GM23338 (cell line): ENCODE results near the gene CNDP2. TPM values are rescaled to one million over a fixed set of nuclear protein-coding genes. Genes with fewer than 3 reads are reported as not detected.

ENCODE experiments used
- ATAC-seq: fragments of 200-7000 bp; cut with Tn5 transposase; 3 replicates; pipeline ENCODE4 v1.9.1; 2020
- DNase-seq: peaks from one replicate; pipeline ENCODE4 v3.0.0-alpha.2; 2015; ENCODE audit warnings: low spot score
- H2AFZ ChIP-seq: fragments of 200-600 bp; sonication (generic); 2 replicates; pipeline ENCODE4 v1.8.0; 2016; ENCODE audit warnings: antibody characterized with exemption, mild to moderate bottlenecking, moderate library complexity
- H3F3A ChIP-seq: fragments of 200-600 bp; sonication (generic); replicated peaks from 2 replicates; pipeline ENCODE4 v1.8.0; 2017; ENCODE audit warnings: antibody characterized with exemption, mixed run types, low read depth
- H3K27ac ChIP-seq: fragments of 200-600 bp; sonication (generic); 2 replicates; pipeline ENCODE4 v1.6.1; 2016; ENCODE audit warnings: low read depth
- H3K27me3 ChIP-seq: fragments of 200-600 bp; sonication (generic); 2 replicates; pipeline ENCODE4 v1.8.0; 2016; ENCODE audit warnings: mild to moderate bottlenecking, mixed run types, moderate library complexity; ENCODE audit not compliant: insufficient read depth
- H3K36me3 ChIP-seq: fragments of 200-600 bp; sonication (generic); 2 replicates; pipeline ENCODE4 v1.8.0; 2016; ENCODE audit warnings: mild to moderate bottlenecking; ENCODE audit not compliant: insufficient read depth
- H3K4me1 ChIP-seq: fragments of 200-600 bp; sonication (generic); 2 replicates; pipeline ENCODE4 v1.8.0; 2016; ENCODE audit warnings: mild to moderate bottlenecking, moderate library complexity; ENCODE audit not compliant: insufficient read depth
- H3K4me2 ChIP-seq: fragments of 200-600 bp; sonication (generic); 2 replicates; pipeline ENCODE4 v1.7.1; 2017; ENCODE audit warnings: mixed run types
- H3K4me3 ChIP-seq: fragments of 200-600 bp; sonication (generic); 2 replicates; pipeline ENCODE4 v1.6.1; 2016; ENCODE audit warnings: mixed run types
- H3K79me2 ChIP-seq: fragments of 200-600 bp; sonication (generic); replicated peaks from 2 replicates; pipeline ENCODE4 v1.8.0; 2017; ENCODE audit warnings: mild to moderate bottlenecking; ENCODE audit not compliant: insufficient read depth
- H3K9me2 ChIP-seq: fragments of 200-600 bp; sonication (generic); 2 replicates; pipeline ENCODE4 v1.8.0; 2017; ENCODE audit not compliant: insufficient read depth
- H4K20me1 ChIP-seq: fragments of 200-600 bp; sonication (generic); replicated peaks from 2 replicates; pipeline ENCODE4 v1.8.0; 2017; ENCODE audit warnings: mild to moderate bottlenecking; ENCODE audit not compliant: insufficient read depth
- H3K27ac Mint-ChIP-seq: 2 replicates; pipeline ENCODE4 v1.8.0; 2020; ENCODE audit warnings: inconsistent platforms, mild to moderate bottlenecking, moderate library complexity, mixed read lengths
- H3K27me3 Mint-ChIP-seq: 3 replicates; pipeline ENCODE4 v1.8.0; 2022; ENCODE audit warnings: low read depth, mild to moderate bottlenecking, moderate library complexity, mixed read lengths, inconsistent platforms; ENCODE audit not compliant: insufficient read depth, poor library complexity
- H3K36me3 Mint-ChIP-seq: 3 replicates; pipeline ENCODE4 v1.8.0; 2021; ENCODE audit warnings: low read depth, mild to moderate bottlenecking, inconsistent platforms, moderate library complexity, mixed read lengths
- H3K4me1 Mint-ChIP-seq: 3 replicates; pipeline ENCODE4 v1.8.0; 2020; ENCODE audit warnings: mild to moderate bottlenecking, inconsistent platforms, mixed read lengths
- H3K4me3 Mint-ChIP-seq: 3 replicates; pipeline ENCODE4 v1.8.0; 2021; ENCODE audit warnings: moderate library complexity, mild to moderate bottlenecking, inconsistent platforms, mixed read lengths
- H3K9me3 Mint-ChIP-seq: 3 replicates; pipeline ENCODE4 v1.8.0; 2020; ENCODE audit warnings: moderate library complexity, mild to moderate bottlenecking, inconsistent platforms, mixed read lengths
- CREB1 ChIP-seq: fragments of 250-450 bp; sonication (Bioruptor Pico); IDR thresholded peaks from 2 replicates; pipeline ENCODE4 v1.5.0; 2020; ENCODE audit warnings: low read depth, mild to moderate bottlenecking, moderate library complexity
- CTCF ChIP-seq, 2 experiments: fragments of 200-600 bp in 1 of 2; sonication (generic) in 1 of 2; conservative IDR thresholded peaks; 2 replicates each; pipeline versions ENCODE4 v1.5.1 to v1.6.1; 2016 to 2017; ENCODE audit warnings: antibody characterized with exemption in 2 of 2, low read depth in 2 of 2, mild to moderate bottlenecking in 2 of 2, moderate library complexity in 1 of 2
- EZH2 ChIP-seq: fragments of 200-600 bp; sonication (generic); IDR thresholded peaks from one replicate; pipeline ENCODE4 v1.8.0; 2017; ENCODE audit warnings: antibody characterized with exemption, mild to moderate bottlenecking, low read depth; ENCODE audit not compliant: unreplicated experiment
- EZH2phosphoT487 ChIP-seq: fragments of 200-600 bp; sonication (generic); IDR thresholded peaks from one replicate; pipeline ENCODE4 v1.8.1; 2018; ENCODE audit warnings: antibody characterized with exemption; ENCODE audit not compliant: unreplicated experiment
- JUNB ChIP-seq: IDR thresholded peaks from one replicate; pipeline ENCODE4 v1.6.1; 2016; ENCODE audit warnings: antibody characterized with exemption; ENCODE audit not compliant: unreplicated experiment
- NANOG ChIP-seq: IDR thresholded peaks from 2 replicates; pipeline ENCODE4 v1.6.1; 2016; ENCODE audit warnings: antibody characterized with exemption, borderline replicate concordance
- POLR2AphosphoS5 ChIP-seq: IDR thresholded peaks from 2 replicates; pipeline ENCODE4 v1.6.1; 2016; ENCODE audit warnings: antibody characterized with exemption, low read depth
- STAT1 ChIP-seq: IDR thresholded peaks from one replicate; pipeline ENCODE4 v1.6.1; 2016; ENCODE audit warnings: antibody characterized with exemption; ENCODE audit not compliant: unreplicated experiment
- ZNF114 ChIP-seq: fragments of 250-450 bp; sonication (Bioruptor Pico); IDR thresholded peaks from 2 replicates; pipeline ENCODE4 v1.5.0; 2020; ENCODE audit warnings: mild to moderate bottlenecking, moderate library complexity
- ZNF331 ChIP-seq: fragments of 250-450 bp; sonication (Bioruptor Pico); IDR thresholded peaks from 2 replicates; pipeline ENCODE4 v1.5.0; 2020; ENCODE audit warnings: low read depth, mild to moderate bottlenecking, moderate library complexity
- ZNF462 ChIP-seq: fragments of 250-450 bp; sonication (Bioruptor Pico); IDR thresholded peaks from 2 replicates; pipeline ENCODE4 v1.5.0; 2020; ENCODE audit warnings: mild to moderate bottlenecking, moderate library complexity
- polyA plus RNA-seq: library from polyadenylated mRNA; unstranded; fragments of >200 nt; fragmentation: Nextera tagmentation; extraction: Ambion mirVana; gene quantifications from 2 replicates; pipeline ENCODE4 v1.2.1, GENCODE V29; 2016
- total RNA-seq: library from RNA; depleted of rRNA; stranded (reverse); fragments of >200 nt; shearing (Covaris generic); gene quantifications from 2 replicates; pipeline ENCODE4 v1.2.3, GENCODE V29; 2014
- TF ChIP-seq, protein P1 (sequence below): IDR thresholded peaks from one replicate; pipeline ENCODE4 v1.6.1; 2018; ENCODE audit warnings: antibody characterized with exemption; ENCODE audit not compliant: unreplicated experiment
- TF ChIP-seq, protein P2 (sequence below): IDR thresholded peaks from 2 replicates; pipeline ENCODE4 v1.6.1; 2016; ENCODE audit warnings: antibody characterized with exemption

The CNDP2 gene
- total and polyA plus RNA-seq, 2 experiments from 2014 or later: 116 to 175 TPM

DNA sequence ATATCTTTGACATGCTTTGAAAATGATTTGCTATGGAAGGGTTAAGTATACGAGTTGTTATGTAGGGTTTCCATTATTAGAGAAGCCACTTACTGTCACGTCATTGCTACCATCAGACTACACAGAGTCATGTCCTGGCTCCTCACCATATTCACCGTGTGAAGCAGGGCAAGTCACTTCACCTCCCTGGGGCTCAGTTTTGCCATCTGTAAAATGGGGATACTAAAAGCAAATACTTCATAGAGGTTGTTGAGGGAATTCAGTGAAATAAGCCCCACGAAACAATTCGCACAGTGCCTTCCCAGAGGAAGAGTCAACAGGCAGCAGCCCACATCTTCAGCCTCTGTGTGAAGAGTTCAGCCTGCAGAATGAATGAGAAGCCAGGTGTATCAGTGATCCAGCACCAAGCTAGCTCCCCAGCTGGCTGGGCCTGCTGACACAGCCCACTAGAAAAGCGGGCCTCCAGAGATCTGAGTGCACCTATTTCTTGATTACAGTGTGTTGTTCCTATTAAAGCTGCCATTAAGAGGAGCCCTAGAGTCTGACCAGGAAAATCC lies 42.4 kb upstream of the CNDP2 start:
- H3F3A ChIP-seq: no peaks in the 10 kb centered on the region
- Mint-ChIP-seq H3K4me3 (no peak overlapping the region), H3K27ac (no peak overlapping the region), H3K36me3 (no peaks in the 10 kb centered on the region), H3K27me3 (peaks cover 38% of the 10 kb centered on the region), H3K9me3 (no peaks in the 10 kb centered on the region), H3K4me1 (peaks cover 13% of the 10 kb centered on the region)
- no peak for DNase-seq
- TF ChIP-seq STAT1 (no peak), EZH2 (no peak), CREB1 (no peak), ZNF114 (no peak), JUNB (no peak), CTCF (conservative IDR thresholded peaks at IDR 0.05; ENCODE audit: low read depth in 2 of 2) (no peak), ZNF331 (CRISPR knock-in tag) (no peak), ZNF462 (CRISPR knock-in tag) (no peak), POLR2AphosphoS5 (no peak), EZH2phosphoT487 (no peak), NANOG (no peak)
- TF ChIP-seq, protein P1, sequence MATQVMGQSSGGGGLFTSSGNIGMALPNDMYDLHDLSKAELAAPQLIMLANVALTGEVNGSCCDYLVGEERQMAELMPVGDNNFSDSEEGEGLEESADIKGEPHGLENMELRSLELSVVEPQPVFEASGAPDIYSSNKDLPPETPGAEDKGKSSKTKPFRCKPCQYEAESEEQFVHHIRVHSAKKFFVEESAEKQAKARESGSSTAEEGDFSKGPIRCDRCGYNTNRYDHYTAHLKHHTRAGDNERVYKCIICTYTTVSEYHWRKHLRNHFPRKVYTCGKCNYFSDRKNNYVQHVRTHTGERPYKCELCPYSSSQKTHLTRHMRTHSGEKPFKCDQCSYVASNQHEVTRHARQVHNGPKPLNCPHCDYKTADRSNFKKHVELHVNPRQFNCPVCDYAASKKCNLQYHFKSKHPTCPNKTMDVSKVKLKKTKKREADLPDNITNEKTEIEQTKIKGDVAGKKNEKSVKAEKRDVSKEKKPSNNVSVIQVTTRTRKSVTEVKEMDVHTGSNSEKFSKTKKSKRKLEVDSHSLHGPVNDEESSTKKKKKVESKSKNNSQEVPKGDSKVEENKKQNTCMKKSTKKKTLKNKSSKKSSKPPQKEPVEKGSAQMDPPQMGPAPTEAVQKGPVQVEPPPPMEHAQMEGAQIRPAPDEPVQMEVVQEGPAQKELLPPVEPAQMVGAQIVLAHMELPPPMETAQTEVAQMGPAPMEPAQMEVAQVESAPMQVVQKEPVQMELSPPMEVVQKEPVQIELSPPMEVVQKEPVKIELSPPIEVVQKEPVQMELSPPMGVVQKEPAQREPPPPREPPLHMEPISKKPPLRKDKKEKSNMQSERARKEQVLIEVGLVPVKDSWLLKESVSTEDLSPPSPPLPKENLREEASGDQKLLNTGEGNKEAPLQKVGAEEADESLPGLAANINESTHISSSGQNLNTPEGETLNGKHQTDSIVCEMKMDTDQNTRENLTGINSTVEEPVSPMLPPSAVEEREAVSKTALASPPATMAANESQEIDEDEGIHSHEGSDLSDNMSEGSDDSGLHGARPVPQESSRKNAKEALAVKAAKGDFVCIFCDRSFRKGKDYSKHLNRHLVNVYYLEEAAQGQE: no peak
- TF ChIP-seq, protein P2, sequence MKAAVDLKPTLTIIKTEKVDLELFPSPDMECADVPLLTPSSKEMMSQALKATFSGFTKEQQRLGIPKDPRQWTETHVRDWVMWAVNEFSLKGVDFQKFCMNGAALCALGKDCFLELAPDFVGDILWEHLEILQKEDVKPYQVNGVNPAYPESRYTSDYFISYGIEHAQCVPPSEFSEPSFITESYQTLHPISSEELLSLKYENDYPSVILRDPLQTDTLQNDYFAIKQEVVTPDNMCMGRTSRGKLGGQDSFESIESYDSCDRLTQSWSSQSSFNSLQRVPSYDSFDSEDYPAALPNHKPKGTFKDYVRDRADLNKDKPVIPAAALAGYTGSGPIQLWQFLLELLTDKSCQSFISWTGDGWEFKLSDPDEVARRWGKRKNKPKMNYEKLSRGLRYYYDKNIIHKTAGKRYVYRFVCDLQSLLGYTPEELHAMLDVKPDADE: no peak
- H3K27me3 ChIP-seq: peaks cover 49% of the 10 kb centered on the region
- peaks cover 5% of the 10 kb centered on the region for H3K4me1 ChIP-seq
- no peak overlapping the region for H3K27ac ChIP-seq
- H3K36me3 ChIP-seq: no peaks in the 10 kb centered on the region
- H3K4me2 ChIP-seq: no peak overlapping the region
- H3K9me2 ChIP-seq: no peaks in the 10 kb centered on the region
- H2AFZ ChIP-seq: no peak overlapping the region
- ATAC-seq: no peak
- no peak overlapping the region for H3K4me3 ChIP-seq
- H4K20me1 ChIP-seq: no peaks in the 10 kb centered on the region
- no peaks in the 10 kb centered on the region for H3K79me2 ChIP-seq
